ENCODE measurements around the gene SPOP. TPM values are rescaled to one million over a fixed set of nuclear protein-coding genes. Genes with fewer than 3 reads are reported as not detected.

Gene SPOP
- total and polyA plus RNA-seq, 2 of the 4 experiments (the other 2 are of a cell fraction): 24.9 to 47.5 TPM

GRCh38 chr17:49630113-49630900 is 47.6 kb downstream of the SPOP start:
- H3K79me1 ChIP-seq (ENCODE audit: low read depth in 1 of 2, low read length in 2 of 2): peaks cover 19 to 49% of the 10 kb centered on the region in 2 experiments
- H3K56ac ChIP-seq (ENCODE audit: extremely low read depth, insufficient read depth, low read length): no peak overlapping the region
- H3K4me2 ChIP-seq (ENCODE audit: low read depth, low read length): no peak overlapping the region
- BruUV-seq (replicated peaks): no TSS peak
- H3K14ac ChIP-seq (replicated peaks; ENCODE audit: low read depth, low read length): no peak overlapping the region
- H2AFZ ChIP-seq (replicated peaks; ENCODE audit: low read length, poor library complexity): no peak overlapping the region
- H3K23ac ChIP-seq (ENCODE audit: low read depth, low read length): no peak overlapping the region
- H3K4me3 ChIP-seq (ENCODE audit: insufficient read depth, low read depth, low read length): no peak overlapping the region
- H4K91ac ChIP-seq (ENCODE audit: insufficient read depth, low read depth, low read length): no peak overlapping the region
- in situ Hi-C loops (cut with MboI; ENCODE audit: low sequenced_read_pairs) (no loop called here), intact Hi-C loops (cut with micrococcal nuclease) (no loop called here), dilution Hi-C loops (cut with HindIII; ENCODE audit: low sequenced_read_pairs, unreplicated experiment) (no loop called here)
- H3K4me1 ChIP-seq (ENCODE audit: control insufficient read depth, insufficient read depth, low read length): peaks cover 8% of the 10 kb centered on the region
- H2AK9ac ChIP-seq (replicated peaks; ENCODE audit: low read depth, low read length, poor library complexity): no peak overlapping the region
- no peak overlapping the region for H2BK15ac ChIP-seq (ENCODE audit: low read depth, low read length)
- no peaks in the 10 kb centered on the region for H3K27me3 ChIP-seq (ENCODE audit: control insufficient read depth, insufficient read depth, low read length)
- H3K36me3 ChIP-seq (ENCODE audit: control insufficient read depth, insufficient read depth, low read length): no peaks in the 10 kb centered on the region; the same call in 1 of the 2 replicates
- WGBS, 2 experiments (ENCODE audit: extremely low coverage in 2 of 2, insufficient read length in 1 of 2): no CpG with 5 or more reads among the region's 6 CpGs
- no peak for DNase-seq
- TF ChIP-seq CEBPB (IDR thresholded peaks at IDR 0.05; ENCODE audit: low read depth, low read length) (no peak), RAD21 (IDR thresholded peaks at IDR 0.05; ENCODE audit: low read length) (no peak), ELK1 (IDR thresholded peaks at IDR 0.05; ENCODE audit: borderline replicate concordance, low read depth, low read length) (no peak), SMC3 (IDR thresholded peaks at IDR 0.05; ENCODE audit: low read depth, low read length) (no peak), RFX5 (IDR thresholded peaks at IDR 0.05; ENCODE audit: low read depth, low read length) (no peak), FOS (IDR thresholded peaks at IDR 0.05; ENCODE audit: low read depth, low read length) (no peak), RCOR1 (IDR thresholded peaks at IDR 0.05; ENCODE audit: insufficient replicate concordance, low read length) (no peak), CTCF (conservative IDR thresholded peaks at IDR 0.05; ENCODE audit: low read depth, low read length) (no peak), CHD1 (IDR thresholded peaks at IDR 0.05; ENCODE audit: low read depth, low read length) (no peak), POLR2A (IDR thresholded peaks at IDR 0.05; ENCODE audit: low read depth, low read length) (no peak)
- H2BK120ac ChIP-seq (ENCODE audit: low read depth, low read length): no peak overlapping the region
- POLR2A ChIA-PET (ENCODE audit: unreplicated experiment): no interaction called here
- H3K9me3 ChIP-seq (ENCODE audit: control insufficient read depth, insufficient read depth, low read length): no peaks in the 10 kb centered on the region
- H3K9me1 ChIP-seq (ENCODE audit: insufficient read depth, low read length): no peaks in the 10 kb centered on the region
- H3K9ac ChIP-seq (ENCODE audit: low read depth, low read length): no peak overlapping the region
- H4K5ac ChIP-seq (ENCODE audit: low read depth, low read length): no peak overlapping the region
- no peak overlapping the region for H3K18ac ChIP-seq (ENCODE audit: low read depth, low read length)
- H3K4ac ChIP-seq (ENCODE audit: low read depth, low read length): no peak overlapping the region
- no peak overlapping the region for H4K8ac ChIP-seq (ENCODE audit: low read depth in 2 of 2, low read length in 2 of 2)
- H4K20me1 ChIP-seq (ENCODE audit: insufficient read depth, low read length): peaks cover 9% of the 10 kb centered on the region; the same call in 1 of the 2 replicates
- no peak for ATAC-seq (ENCODE audit: low read depth)
- no peak overlapping the region for H2BK20ac ChIP-seq (ENCODE audit: low read depth, low read length)
- no peak overlapping the region for H2AK5ac ChIP-seq (ENCODE audit: low read depth, low read length)
- H2BK5ac ChIP-seq (ENCODE audit: low read depth, low read length, poor library complexity, severe bottlenecking): no peak overlapping the region
- no peak overlapping the region for H3K27ac ChIP-seq (ENCODE audit: insufficient read depth, low read length)
- CTCF ChIA-PET: no interaction called here
